ENCODE results near the gene KCNQ5.

The KCNQ5 gene

DNA sequence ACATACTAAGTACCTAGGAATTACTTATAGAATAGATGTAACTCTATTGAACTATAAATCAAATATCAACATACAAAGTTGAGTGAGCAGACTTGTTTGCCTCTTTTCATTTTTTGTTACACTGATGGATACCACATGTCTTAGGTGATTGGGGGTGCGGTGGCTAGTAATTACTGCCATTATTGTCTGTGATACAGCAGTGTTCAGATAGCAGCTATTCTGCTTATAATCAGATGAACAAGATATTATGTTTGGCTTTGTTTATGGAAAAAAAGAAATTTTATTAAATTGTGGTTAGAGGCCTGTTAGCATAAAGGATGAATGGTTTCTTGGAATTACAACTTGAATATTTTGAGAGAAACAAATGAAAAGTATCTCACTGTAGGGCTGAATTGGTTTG, 55.9 kb downstream of the KCNQ5 start:
- Mint-ChIP-seq H3K9me3 (no peaks in the 10 kb centered on the region), H3K27me3 (no peaks in the 10 kb centered on the region), H3K27ac (no peak overlapping the region), H3K4me1 (peaks cover 5% of the 10 kb centered on the region), H3K36me3 (ENCODE audit: low read depth) (peaks cover 22% of the 10 kb centered on the region), H3K4me3 (no peak overlapping the region)
- no peak for ATAC-seq
- no peak for DNase-seq

DNA sequence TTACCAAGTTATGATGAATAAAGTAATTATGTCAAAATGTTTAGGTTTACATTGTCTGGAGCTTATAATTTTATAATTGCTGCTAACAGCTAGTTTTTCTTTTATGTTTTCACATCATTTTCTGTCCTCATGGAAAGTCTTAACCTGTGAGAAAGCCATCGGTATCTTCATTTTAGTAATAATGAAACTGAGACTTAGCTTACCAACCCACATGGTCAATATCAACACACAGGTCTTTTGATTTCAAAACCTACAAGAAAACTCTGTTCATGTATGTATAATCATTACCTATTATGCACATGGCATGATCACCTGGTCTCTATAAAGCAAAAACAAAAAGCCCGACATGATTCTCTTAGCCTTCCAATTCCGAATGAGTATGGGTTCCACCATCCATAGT, 61.9 kb downstream of the KCNQ5 start:
- DNase-seq (no peak), ATAC-seq (peak; percentile 54)
- peaks cover 19% of the 10 kb centered on the region for H3K36me3 Mint-ChIP-seq (ENCODE audit: low read depth)
- peaks cover 9% of the 10 kb centered on the region for H3K4me1 Mint-ChIP-seq
- H3K4me3 Mint-ChIP-seq = no peak overlapping the region
- H3K27me3 Mint-ChIP-seq = no peaks in the 10 kb centered on the region
- H3K9me3 Mint-ChIP-seq = no peaks in the 10 kb centered on the region
- H3K27ac Mint-ChIP-seq = no peak overlapping the region

GRCh38 chr6:72689107-72689954, 67.5 kb downstream of the KCNQ5 start:
- no peaks in the 10 kb centered on the region for H3K27me3 Mint-ChIP-seq
- H3K36me3 Mint-ChIP-seq (ENCODE audit: low read depth) = peaks cover 14% of the 10 kb centered on the region
- peaks cover 9% of the 10 kb centered on the region for H3K4me1 Mint-ChIP-seq
- no peaks in the 10 kb centered on the region for H3K9me3 Mint-ChIP-seq
- ATAC-seq (peak; percentile 59), DNase-seq (no peak)
- peak overlapping the region; percentile 45 for H3K4me3 Mint-ChIP-seq
- H3K27ac Mint-ChIP-seq = peak overlapping the region; percentile 61

GRCh38 chr6:72691249-72691648, 69.4 kb downstream of the KCNQ5 start:
- Mint-ChIP-seq H3K4me3 (no peak overlapping the region), H3K27ac (no peak overlapping the region), H3K9me3 (no peaks in the 10 kb centered on the region), H3K4me1 (peaks cover 9% of the 10 kb centered on the region), H3K36me3 (ENCODE audit: low read depth) (peaks cover 17% of the 10 kb centered on the region), H3K27me3 (no peaks in the 10 kb centered on the region)
- no peak for ATAC-seq
- no peak for DNase-seq

DNA sequence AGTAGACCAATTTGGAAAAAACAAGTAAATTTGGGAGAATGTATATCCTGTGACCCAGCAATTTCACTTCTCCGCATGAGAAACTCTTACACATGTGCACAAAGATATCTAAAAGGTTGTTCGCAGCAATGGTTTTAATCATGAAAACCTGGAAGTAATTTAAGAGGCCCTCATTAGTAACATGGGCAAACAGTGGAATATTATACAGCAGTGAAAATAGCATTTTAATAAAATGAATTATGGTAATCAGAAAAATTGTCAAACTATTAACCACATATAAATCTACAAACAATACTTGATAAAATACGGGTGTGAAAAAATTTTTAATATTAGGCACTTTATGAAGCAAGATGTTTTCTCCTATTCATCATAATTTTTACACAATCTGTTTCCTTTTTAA, 74.2 kb downstream of the KCNQ5 start:
- Mint-ChIP-seq H3K27me3 (no peaks in the 10 kb centered on the region), H3K36me3 (ENCODE audit: low read depth) (peaks cover 9% of the 10 kb centered on the region), H3K9me3 (no peaks in the 10 kb centered on the region), H3K27ac (no peak overlapping the region), H3K4me1 (no peaks in the 10 kb centered on the region), H3K4me3 (no peak overlapping the region)
- DNase-seq = no peak
- ATAC-seq = no peak

- Mint-ChIP-seq H3K9me3 (no peaks in the 10 kb centered on the region), H3K36me3 (ENCODE audit: low read depth) (peaks cover 9% of the 10 kb centered on the region), H3K4me1 (no peaks in the 10 kb centered on the region), H3K4me3 (no peak overlapping the region), H3K27ac (no peak overlapping the region), H3K27me3 (no peaks in the 10 kb centered on the region)
- DNase-seq (no peak), ATAC-seq (no peak)
Measured at GRCh38 chr6:72699159-72699558, 77.3 kb downstream of the KCNQ5 start.

DNA sequence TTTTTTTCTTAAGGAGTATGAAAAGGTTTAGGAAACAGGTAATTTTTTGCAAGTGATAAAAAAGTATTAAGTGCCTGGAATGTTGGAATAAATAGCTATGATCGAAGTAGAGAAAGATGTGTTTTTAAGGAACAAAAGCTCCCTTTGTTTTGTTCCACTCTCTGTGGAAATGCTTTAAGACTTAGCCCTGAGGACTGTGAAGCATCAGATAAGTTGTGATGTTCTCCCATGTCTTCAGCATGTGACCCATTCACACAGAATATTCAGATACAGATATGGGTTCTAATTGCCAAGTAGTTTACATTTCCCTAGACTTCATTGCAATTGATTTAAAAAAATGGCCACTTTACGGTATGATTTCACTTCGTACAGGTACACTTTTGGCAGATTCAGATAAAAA, 80.6 kb downstream of the KCNQ5 start:
- H3K9me3 Mint-ChIP-seq = no peaks in the 10 kb centered on the region
- H3K27ac Mint-ChIP-seq = no peak overlapping the region
- ATAC-seq = no peak
- no peak for DNase-seq
- no peaks in the 10 kb centered on the region for H3K27me3 Mint-ChIP-seq
- H3K36me3 Mint-ChIP-seq (ENCODE audit: low read depth) = peaks cover 5% of the 10 kb centered on the region
- no peak overlapping the region for H3K4me3 Mint-ChIP-seq
- H3K4me1 Mint-ChIP-seq = no peaks in the 10 kb centered on the region

DNA sequence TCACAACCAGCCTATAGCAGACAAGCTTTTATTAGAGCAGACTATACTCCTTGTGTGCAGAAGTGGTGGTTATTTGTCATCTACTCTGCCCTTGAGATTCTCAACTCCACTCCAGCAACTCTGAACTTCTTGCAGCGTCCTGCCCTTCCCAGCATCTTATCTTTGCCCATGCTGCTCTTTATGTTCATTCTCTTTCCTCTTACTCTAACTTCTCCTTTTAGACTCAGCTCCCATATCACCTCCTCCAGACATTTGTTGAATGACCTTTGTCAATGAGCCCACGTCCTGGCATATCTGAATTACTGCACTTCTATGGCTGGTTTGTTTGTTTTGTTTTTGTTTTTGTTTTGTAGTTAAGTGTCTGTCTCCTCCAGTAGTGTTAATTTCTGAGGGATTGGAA, 81.2 kb downstream of the KCNQ5 start:
- Mint-ChIP-seq H3K4me1 (no peaks in the 10 kb centered on the region), H3K27me3 (no peaks in the 10 kb centered on the region), H3K27ac (no peak overlapping the region), H3K9me3 (no peaks in the 10 kb centered on the region), H3K4me3 (no peak overlapping the region), H3K36me3 (ENCODE audit: low read depth) (peaks cover 8% of the 10 kb centered on the region)
- no peak for ATAC-seq
- no peak for DNase-seq

GRCh38 chr6:72704979-72705378, 83.1 kb downstream of the KCNQ5 start:
- DNase-seq (no peak), ATAC-seq (no peak)
- no peak overlapping the region for H3K27ac Mint-ChIP-seq
- H3K4me1 Mint-ChIP-seq = no peaks in the 10 kb centered on the region
- peaks cover 13% of the 10 kb centered on the region for H3K36me3 Mint-ChIP-seq (ENCODE audit: low read depth)
- H3K9me3 Mint-ChIP-seq = peaks cover 4% of the 10 kb centered on the region
- no peaks in the 10 kb centered on the region for H3K27me3 Mint-ChIP-seq
- H3K4me3 Mint-ChIP-seq = no peak overlapping the region

DNA sequence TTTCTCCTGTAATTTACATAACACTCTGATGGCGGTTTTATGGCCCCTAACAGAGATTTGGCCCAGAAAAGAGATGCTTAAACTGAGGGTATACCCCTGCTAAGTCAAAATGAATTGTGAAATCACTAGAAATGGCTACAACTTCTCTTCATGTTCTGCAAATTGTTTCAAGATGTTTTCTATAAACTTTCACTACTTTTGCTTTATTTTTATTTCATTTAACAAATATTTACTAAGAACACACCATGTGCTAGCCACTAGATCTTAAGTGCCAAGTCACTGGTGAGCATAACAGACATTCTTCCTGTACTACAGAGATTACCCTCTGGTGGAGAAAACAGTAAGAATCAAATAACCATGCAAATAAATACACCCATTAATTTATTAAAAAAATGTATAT, 87.6 kb downstream of the KCNQ5 start:
- no peak for ATAC-seq
- DNase-seq = no peak

DNA sequence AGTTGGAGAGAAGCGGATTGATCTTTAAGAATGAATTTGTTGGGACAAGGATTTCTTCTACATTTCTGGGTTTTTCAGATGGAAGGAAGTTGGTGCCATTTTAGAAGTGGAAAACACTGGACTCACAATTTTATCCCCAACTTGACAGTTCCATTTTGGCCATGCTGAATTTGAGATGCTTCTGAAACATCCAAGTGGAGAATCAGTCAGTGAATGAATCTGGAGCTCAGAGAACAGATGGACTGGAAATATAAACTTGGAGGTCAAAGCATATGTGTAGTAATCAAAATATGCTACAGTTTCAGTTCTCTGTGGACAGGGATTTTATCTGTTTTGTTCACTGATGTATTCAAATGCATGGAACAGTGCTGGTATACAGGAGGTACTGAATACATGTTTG, 89.9 kb downstream of the KCNQ5 start:
- peaks cover 21% of the 10 kb centered on the region for H3K36me3 Mint-ChIP-seq (ENCODE audit: low read depth)
- H3K27me3 Mint-ChIP-seq = no peaks in the 10 kb centered on the region
- no peak for DNase-seq
- peaks cover 4% of the 10 kb centered on the region for H3K4me1 Mint-ChIP-seq
- ATAC-seq = no peak
- no peak overlapping the region for H3K27ac Mint-ChIP-seq
- H3K4me3 Mint-ChIP-seq = no peak overlapping the region
- H3K9me3 Mint-ChIP-seq = peaks cover 9% of the 10 kb centered on the region

More for the DNA sequence above, 87.6 kb downstream of the KCNQ5 start:
- Mint-ChIP-seq H3K4me1 (no peaks in the 10 kb centered on the region), H3K4me3 (no peak overlapping the region), H3K27me3 (no peaks in the 10 kb centered on the region), H3K9me3 (peaks cover 9% of the 10 kb centered on the region), H3K27ac (no peak overlapping the region), H3K36me3 (ENCODE audit: low read depth) (peaks cover 21% of the 10 kb centered on the region)

DNA sequence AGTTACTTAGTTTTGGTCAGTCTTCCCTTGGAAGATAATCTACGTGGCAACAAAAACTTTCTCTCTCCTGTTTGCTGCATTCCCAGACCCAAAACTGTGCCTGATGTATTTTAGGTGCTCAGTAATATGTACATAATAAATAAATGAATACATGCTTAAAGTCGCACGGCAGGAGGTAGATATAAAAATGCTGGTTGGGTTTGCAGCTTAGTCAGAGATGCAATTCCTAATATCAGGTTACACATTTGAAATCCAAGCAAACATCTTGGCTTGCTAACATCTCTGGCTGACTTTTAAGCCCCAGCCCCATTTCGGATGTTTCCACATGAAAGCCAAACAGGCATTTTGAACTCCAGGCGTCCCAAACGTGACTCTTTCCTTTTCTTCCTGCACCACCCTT, 91.0 kb downstream of the KCNQ5 start:
- Mint-ChIP-seq H3K27ac (no peak overlapping the region), H3K9me3 (peaks cover 9% of the 10 kb centered on the region), H3K4me1 (peaks cover 8% of the 10 kb centered on the region), H3K36me3 (ENCODE audit: low read depth) (peaks cover 23% of the 10 kb centered on the region), H3K4me3 (no peak overlapping the region), H3K27me3 (no peaks in the 10 kb centered on the region)
- ATAC-seq = no peak
- DNase-seq = no peak

- no peak for DNase-seq
- peaks cover 4% of the 10 kb centered on the region for H3K9me3 Mint-ChIP-seq
- no peak overlapping the region for H3K4me3 Mint-ChIP-seq
- peaks cover 14% of the 10 kb centered on the region for H3K36me3 Mint-ChIP-seq (ENCODE audit: low read depth)
- H3K27me3 Mint-ChIP-seq = no peaks in the 10 kb centered on the region
- peaks cover 15% of the 10 kb centered on the region for H3K4me1 Mint-ChIP-seq
- no peak for ATAC-seq
- H3K27ac Mint-ChIP-seq = no peak overlapping the region
Measured at GRCh38 chr6:72715119-72715518, 93.3 kb downstream of the KCNQ5 start.

DNA sequence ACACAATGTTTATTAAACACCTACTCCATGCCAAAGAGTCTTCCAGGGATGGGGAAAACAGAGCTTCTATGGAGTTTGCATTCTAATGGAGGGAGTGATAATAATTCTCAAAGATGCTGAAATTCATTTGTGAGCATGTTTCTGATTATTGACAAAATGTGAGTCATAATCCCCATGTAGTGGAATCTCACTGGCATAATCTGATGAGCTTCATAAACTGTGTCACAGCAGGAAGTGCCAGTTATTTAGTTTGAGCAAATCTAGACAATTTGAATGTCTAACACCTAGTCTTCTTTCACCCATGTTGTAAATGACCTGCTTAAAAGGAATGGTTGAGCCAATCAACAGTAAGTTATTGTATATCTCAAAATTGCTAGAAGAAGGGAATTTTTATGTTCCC, 95.1 kb downstream of the KCNQ5 start:
- Mint-ChIP-seq H3K27ac (no peak overlapping the region), H3K27me3 (no peaks in the 10 kb centered on the region), H3K4me3 (no peak overlapping the region), H3K4me1 (peaks cover 18% of the 10 kb centered on the region), H3K36me3 (ENCODE audit: low read depth) (peaks cover 8% of the 10 kb centered on the region), H3K9me3 (no peaks in the 10 kb centered on the region)
- no peak for ATAC-seq
- DNase-seq = no peak

GRCh38 chr6:72720464-72720863, 98.6 kb downstream of the KCNQ5 start:
- peaks cover 12% of the 10 kb centered on the region for H3K36me3 Mint-ChIP-seq (ENCODE audit: low read depth)
- no peaks in the 10 kb centered on the region for H3K27me3 Mint-ChIP-seq
- H3K4me3 Mint-ChIP-seq = no peak overlapping the region
- H3K4me1 Mint-ChIP-seq = peaks cover 25% of the 10 kb centered on the region
- no peak overlapping the region for H3K27ac Mint-ChIP-seq
- no peak for ATAC-seq
- DNase-seq = no peak
- no peaks in the 10 kb centered on the region for H3K9me3 Mint-ChIP-seq

DNA sequence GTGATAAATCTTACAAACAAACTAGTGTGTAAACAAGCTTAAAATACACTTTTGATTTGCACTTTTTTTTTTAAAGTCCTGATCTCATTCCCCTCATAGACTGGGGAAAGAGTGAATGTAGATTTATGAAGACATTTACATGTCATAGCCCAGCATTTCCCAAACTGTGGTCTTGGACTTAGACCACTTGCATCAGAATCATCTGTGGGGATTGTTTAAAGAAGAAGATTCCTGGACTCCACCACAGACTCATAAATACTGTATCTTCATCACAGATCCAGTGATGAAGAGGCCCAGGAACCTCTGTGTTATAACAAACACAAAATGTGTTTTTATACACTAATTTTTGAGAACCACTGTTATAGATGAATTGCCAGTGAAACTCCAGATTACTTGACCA, 99.5 kb downstream of the KCNQ5 start:
- Mint-ChIP-seq H3K4me3 (no peak overlapping the region), H3K4me1 (peaks cover 24% of the 10 kb centered on the region), H3K9me3 (no peaks in the 10 kb centered on the region), H3K27me3 (no peaks in the 10 kb centered on the region), H3K36me3 (ENCODE audit: low read depth) (peaks cover 14% of the 10 kb centered on the region), H3K27ac (no peak overlapping the region)
- no peak for DNase-seq
- ATAC-seq = no peak
